SIG-M5 treated with dmso at 0.1 percent for 504 hours (cell line): ENCODE measurements around the gene KDM5C.

Source experiments
- DNase-seq: peaks from one replicate; lab custom pipeline; 2025; ENCODE audit not compliant: unreplicated experiment; lab: John Stamatoyannopoulos, UW

KDM5C gene

DNA sequence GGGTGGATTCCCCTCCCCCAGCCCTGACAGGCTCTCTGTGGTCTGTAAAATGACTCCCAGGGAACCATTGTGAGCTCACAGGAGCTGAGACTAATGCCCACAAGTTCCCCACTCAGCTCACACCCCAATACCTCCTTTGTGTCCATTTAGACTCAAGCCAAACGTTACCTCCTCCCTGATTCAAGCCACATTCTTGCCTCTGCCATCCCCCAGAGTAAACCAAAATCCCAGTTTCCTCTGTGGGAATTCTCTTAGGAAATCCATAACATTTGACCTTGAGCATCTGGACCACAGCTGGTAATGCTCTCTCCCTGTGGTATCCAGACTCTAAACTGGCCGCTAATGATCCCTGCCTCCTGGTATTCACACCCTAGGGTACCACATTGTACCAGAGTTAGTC, 26.3 kb upstream of the KDM5C start:
- DNase-seq, result no peak

GRCh38 chrX:53250556-53250955, 25.5 kb upstream of the KDM5C start:
- DNase-seq, result no peak

DNA sequence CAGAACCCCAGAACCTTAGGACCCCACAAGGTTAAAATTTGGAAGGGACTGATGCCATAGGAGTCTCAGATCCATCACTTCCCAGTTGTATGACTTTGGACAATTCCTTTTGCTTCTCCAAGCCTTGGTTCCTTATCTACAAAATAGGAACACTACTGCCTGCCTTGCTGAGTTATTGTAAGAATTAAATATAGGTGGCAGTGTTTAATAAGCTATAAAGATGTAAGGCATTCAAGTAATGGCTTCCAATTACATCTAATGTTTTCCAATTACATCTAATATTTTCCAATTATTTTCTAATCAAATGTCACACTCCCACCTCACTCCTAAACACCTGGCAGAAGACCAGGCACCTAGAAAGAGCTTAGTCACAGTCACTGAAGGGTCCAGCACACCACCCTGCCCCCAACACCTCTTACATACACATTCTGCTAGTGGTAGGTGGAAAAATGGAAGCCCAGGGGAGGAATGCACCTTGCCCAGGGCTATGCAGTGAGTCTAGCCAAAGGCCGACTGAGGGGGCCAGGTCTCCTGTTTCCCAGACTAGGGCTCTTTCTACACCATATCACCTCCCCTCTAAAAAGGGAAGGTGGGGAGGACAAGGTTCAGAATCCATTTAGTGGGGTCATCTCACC, 24.5 kb upstream of the KDM5C start:
- no peak for DNase-seq

- DNase-seq, result no peak
These were observed 22.9 kb upstream of the KDM5C start for GRCh38 chrX:53247928-53248327.

- no peak for DNase-seq
These were observed 21.2 kb upstream of the KDM5C start for GRCh38 chrX:53246231-53246630.

DNA sequence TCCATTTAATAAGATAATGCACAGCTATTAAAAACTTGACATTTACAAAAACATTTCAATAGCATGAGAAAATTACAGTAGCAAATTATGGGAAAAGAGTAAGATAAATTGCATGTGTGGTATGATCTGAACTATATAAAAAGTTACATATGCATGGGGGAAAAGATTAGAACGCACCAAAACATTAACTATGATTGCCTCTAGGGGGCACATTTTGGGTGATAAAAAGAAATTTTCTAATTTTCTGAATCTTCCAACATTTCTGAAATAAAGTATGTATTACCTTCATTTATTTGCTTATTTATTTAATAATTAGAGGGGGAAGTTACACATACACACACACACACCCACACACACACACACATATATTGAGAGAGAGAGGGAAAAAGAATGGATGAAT, 19.6 kb upstream of the KDM5C start:
- no peak for DNase-seq

DNA sequence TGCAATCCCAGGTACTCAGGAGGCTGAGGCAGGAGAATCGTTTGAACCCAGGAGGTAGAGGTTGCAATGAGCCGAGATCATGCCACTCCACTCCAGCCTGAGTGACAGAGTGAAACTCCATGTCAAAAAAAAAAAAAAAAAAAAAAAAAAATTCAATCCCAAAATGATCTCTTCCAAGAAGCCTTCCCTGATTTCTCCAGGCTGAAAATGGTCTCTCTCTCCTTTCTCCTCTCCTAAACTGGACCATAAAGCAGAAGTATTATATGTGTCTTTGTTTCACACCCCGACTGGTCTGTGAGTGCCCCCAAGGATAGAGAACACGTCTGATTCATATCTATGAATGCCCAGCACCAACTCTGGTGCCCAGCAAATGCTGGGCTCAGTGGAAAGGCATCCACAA, 17.3 kb upstream of the KDM5C start:
- DNase-seq, result no peak

GRCh38 chrX:53241558-53241957, 16.6 kb upstream of the KDM5C start:
- no peak for DNase-seq

DNA sequence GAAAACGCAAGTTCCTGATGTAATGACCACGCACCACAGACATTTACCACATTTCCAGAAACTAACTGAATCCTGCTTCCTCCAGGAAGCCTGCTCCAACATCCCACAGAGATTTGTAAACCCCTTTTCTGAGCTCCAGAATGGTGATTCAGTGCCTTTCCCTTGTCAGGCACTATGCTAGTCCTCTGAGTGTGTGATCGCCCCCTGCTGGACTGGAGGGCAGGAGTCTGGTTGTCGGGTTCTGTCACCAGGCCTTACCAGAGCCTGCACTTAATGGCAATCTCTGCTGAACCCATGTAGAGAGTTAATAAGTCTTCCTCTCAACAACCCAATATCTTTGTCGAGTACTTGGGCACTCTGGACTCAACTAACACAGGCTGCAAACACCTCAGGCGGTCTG, 14.5 kb upstream of the KDM5C start:
- DNase-seq, result no peak

GRCh38 chrX:53237056-53237455, 12.0 kb upstream of the KDM5C start:
- no peak for DNase-seq

DNA sequence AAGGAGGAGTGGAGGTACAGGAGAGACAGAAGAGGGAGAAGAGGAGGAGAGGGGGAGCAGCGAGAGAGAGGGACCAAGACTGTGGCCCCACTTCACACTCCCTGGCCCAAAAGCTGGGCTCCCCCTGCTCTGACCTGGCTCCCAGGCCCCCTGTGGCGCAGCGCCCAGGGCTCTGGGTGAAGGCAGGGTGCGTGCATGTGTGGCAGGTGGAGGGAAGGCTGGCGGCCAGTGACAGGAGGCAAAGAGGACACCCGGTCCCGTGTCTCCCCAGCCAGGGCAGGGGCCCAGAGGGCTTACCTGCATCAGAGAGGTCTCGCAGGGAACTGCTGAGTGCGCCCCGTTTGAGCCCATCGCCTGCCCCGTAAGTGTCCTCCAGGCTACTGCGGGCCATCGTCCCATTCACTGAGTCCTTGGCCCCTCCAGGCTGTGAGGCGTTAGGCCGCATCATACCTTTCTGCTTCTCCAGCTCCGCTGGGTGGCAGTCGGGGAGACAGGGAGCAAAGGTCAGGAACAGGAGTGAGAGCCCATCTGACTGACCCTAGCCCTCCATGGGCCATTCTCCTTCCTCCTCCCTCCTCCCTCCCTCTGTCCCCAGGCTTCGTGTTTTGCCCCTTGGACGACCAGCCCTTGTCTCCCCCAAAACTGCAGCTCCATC, 11.1 kb upstream of the KDM5C start:
- DNase-seq, result no peak

GRCh38 chrX:53235566-53235965, 10.6 kb upstream of the KDM5C start:
- DNase-seq, result no peak

- DNase-seq, result no peak
These were observed 9.5 kb upstream of the KDM5C start for GRCh38 chrX:53234484-53234883.

- DNase-seq, result no peak
These were observed 8.5 kb upstream of the KDM5C start for GRCh38 chrX:53233536-53233935.

GRCh38 chrX:53230116-53230515, 5.1 kb upstream of the KDM5C start:
- no peak for DNase-seq

DNA sequence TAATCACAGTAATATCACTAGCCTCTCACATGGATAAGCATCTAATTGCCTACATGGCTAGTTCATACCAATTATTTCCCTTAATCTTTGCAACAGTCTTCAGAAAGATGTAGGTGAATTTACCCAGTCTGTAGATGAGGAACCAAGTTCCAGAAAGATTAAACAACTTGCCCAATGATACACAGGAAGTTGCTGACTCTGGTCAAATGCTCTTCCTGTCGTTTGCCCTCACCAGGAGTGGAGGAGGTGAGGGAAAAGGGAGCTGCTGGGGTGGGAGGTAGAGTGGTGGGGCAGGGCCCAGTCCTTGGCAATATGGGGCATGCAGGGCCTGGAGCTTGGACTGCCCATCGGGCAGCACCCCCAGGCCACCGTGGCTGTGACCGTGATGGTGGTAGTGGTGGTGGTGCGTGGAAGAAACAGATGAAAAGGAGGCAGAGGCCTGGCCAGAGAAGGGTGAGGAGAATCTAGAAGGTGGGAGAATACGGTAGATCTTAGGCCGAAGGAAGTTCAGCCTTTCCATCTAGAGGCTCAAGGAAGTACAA, 2.3 kb upstream of the KDM5C start:
- DNase-seq, result no peak

- no peak for DNase-seq
These were observed 800 bp downstream of the KDM5C start for GRCh38 chrX:53223955-53224859.

DNA sequence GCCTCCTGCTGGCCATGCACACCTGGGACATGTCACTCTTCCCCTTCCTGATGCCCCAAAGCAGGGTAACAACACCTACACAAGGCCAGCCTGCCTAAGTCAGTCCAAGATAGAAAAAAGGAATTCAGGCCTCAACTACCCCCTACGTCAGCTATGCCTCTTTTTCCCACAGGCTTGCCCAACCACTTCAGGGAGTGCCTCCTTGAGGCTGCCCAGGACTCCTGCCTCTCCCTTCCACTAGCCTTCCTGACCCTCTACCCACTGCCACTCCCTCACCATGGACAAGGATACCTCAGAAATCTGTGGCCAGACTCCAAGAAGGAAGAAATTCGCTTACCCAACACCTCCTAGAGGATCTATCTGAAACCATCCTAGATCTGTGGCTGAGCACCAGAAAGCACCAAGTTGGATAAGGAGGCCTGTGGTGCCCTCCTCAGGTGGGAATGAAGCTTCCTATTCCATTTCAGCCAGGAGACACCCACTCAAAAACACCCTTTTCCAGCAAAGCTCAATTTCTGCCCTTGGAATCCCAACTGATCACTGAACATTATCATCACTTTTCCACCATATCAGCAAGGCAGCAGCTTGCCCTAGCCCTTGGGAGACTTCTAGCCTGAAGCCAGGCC, 1.8 kb downstream of the KDM5C start:
- DNase-seq, result no peak

DNA sequence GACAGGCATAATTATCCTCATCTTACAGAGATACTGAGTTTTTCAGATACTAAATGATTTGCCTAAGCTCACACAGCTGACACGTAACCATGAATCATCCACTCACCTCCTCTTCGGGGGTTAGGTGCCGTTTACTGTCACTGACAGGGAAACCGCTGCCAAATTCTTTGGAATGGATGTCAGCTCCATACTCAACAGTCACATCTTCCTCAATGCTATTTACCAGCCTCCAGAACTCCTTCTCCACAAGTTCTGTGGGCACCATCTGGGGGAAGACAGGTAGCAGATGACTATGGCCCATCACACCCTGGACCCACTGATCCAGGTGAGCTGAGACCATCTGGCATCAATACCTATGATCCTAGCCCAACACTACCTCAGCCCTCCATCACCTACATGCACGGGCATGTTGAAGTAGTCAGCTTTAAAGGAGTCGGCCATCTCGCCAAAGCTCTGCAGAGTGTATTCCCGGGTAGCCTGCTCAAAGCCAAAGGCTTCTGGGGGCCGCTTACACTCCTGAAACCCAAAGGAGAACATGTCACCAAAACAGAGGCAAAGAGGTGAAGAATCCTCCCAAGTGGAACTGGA, 13.5 kb downstream of the KDM5C start:
- DNase-seq, result no peak

- DNase-seq, result no peak
These were observed 28.3 kb downstream of the KDM5C start for GRCh38 chrX:53196678-53197077.

GRCh38 chrX:53195401-53195800, 29.6 kb downstream of the KDM5C start:
- DNase-seq, result no peak
